ENCODE results near the gene CEP57L1. TPM values are rescaled to one million over a fixed set of nuclear protein-coding genes. Genes with fewer than 3 reads are reported as not detected.
A peak's percentile ranks its signal among the peaks of the same experiment; 100 is the strongest.

The CEP57L1 gene
- polyA plus RNA-seq, 1 donor from 2014 or later: 19.7 TPM

DNA sequence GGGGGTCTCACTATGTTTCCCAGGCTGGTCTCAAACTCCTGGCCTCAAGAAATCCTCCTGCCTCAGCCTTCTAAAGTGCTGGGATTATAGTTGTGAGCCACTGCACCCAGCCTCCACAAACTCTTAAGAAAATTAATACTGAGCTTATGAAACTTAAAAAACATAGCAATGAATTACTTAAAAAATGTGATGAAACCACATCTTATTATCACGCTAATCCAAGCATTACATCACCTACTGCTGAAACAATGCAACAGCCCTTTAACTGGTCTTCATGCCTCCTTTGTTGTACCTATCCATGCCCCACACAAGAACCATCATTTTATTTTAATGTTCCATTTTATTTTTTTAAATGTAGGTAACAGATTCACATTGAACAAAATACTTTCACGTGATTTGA is 25.6 kb upstream of the CEP57L1 start:
- Histone ChIP-seq H3K36me3 (ENCODE audit: insufficient read depth, low read length) (no peaks in the 10 kb centered on the region), H2AFZ (ENCODE audit: low read depth, low read length) (no peak overlapping the region), H3K27ac (ENCODE audit: low read length) (no peak overlapping the region), H3F3A (ENCODE audit: insufficient read depth, low read length, poor library complexity, severe bottlenecking) (no peaks in the 10 kb centered on the region), H3K4me2 (ENCODE audit: low read length) (no peak overlapping the region), H3K9me3 (ENCODE audit: low read length) (no peaks in the 10 kb centered on the region), H3K4me3 (ENCODE audit: low read length) (no peak overlapping the region), H4K20me1 (ENCODE audit: insufficient read depth) (no peaks in the 10 kb centered on the region), H3K27me3 (ENCODE audit: insufficient read depth, low read depth, low read length) (no peaks in the 10 kb centered on the region), H3K79me2 (replicated peaks; ENCODE audit: insufficient read depth, low read length) (peaks cover 7% of the 10 kb centered on the region), H3K9me2 (ENCODE audit: insufficient read depth, low read length) (no peaks in the 10 kb centered on the region), H3K9ac (ENCODE audit: low read length) (no peak overlapping the region)
- TF ChIP-seq, protein P1, sequence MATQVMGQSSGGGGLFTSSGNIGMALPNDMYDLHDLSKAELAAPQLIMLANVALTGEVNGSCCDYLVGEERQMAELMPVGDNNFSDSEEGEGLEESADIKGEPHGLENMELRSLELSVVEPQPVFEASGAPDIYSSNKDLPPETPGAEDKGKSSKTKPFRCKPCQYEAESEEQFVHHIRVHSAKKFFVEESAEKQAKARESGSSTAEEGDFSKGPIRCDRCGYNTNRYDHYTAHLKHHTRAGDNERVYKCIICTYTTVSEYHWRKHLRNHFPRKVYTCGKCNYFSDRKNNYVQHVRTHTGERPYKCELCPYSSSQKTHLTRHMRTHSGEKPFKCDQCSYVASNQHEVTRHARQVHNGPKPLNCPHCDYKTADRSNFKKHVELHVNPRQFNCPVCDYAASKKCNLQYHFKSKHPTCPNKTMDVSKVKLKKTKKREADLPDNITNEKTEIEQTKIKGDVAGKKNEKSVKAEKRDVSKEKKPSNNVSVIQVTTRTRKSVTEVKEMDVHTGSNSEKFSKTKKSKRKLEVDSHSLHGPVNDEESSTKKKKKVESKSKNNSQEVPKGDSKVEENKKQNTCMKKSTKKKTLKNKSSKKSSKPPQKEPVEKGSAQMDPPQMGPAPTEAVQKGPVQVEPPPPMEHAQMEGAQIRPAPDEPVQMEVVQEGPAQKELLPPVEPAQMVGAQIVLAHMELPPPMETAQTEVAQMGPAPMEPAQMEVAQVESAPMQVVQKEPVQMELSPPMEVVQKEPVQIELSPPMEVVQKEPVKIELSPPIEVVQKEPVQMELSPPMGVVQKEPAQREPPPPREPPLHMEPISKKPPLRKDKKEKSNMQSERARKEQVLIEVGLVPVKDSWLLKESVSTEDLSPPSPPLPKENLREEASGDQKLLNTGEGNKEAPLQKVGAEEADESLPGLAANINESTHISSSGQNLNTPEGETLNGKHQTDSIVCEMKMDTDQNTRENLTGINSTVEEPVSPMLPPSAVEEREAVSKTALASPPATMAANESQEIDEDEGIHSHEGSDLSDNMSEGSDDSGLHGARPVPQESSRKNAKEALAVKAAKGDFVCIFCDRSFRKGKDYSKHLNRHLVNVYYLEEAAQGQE (IDR thresholded peaks at IDR 0.05; ENCODE audit: borderline replicate concordance): no peak
- no peak for TF ChIP-seq SMC3 (conservative IDR thresholded peaks at IDR 0.05; ENCODE audit: poor library complexity)
- no peak for TF ChIP-seq EZH2 (IDR thresholded peaks at IDR 0.05; ENCODE audit: borderline replicate concordance, insufficient read depth, low read length, poor library complexity, severe bottlenecking)
- TF ChIP-seq RAD21 (conservative IDR thresholded peaks at IDR 0.05): no peak
- no peak for TF ChIP-seq POLR2AphosphoS5 (IDR thresholded peaks at IDR 0.05)
- no peak for TF ChIP-seq MXI1 (conservative IDR thresholded peaks at IDR 0.05; ENCODE audit: poor library complexity, severe bottlenecking)
- no peak for TF ChIP-seq TAF1 (IDR thresholded peaks at IDR 0.05; ENCODE audit: low read depth)

DNA sequence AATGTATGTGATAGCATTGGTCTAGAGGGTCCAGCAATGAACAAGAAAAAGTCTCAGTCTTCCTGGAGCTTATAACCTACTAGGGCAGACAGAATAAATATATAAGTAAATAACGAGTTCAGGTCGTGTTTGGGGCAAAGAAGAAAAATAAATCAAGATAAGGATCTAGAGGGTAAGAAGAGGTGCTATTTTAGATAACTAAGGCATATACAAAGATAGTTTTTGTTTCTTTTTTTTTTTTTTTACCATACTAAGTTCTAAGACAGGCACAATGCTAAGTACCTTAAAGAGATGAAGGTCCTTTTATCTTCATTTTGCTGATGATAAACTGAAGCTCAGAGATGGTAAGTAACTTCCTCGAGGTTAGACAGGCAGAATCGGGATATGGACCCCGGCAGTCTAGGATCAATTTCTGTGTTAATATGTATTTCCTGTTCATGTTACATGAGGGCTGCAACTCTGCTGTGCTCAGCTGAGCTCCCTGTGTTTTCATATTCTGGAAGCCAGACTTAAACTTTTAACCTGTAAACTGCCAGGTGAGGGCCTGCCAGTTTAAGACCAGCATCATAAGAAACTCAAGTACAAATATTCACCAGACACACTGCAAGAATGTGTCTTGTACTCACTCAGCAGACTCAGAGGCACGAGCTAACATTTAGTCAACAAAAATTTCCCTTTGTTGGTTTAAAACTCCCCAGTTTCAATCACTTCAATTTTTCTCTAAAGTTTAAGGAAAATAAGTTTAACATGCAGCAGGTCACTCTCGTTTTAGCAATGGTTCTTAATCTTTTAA is 24.0 kb upstream of the CEP57L1 start:
- no peaks in the 10 kb centered on the region for H3F3A ChIP-seq (ENCODE audit: insufficient read depth, low read length, poor library complexity, severe bottlenecking)
- H3K36me3 ChIP-seq (ENCODE audit: insufficient read depth, low read length): no peaks in the 10 kb centered on the region
- H3K4me2 ChIP-seq (ENCODE audit: low read length): no peak overlapping the region
- no peaks in the 10 kb centered on the region for H3K27me3 ChIP-seq (ENCODE audit: insufficient read depth, low read depth, low read length)
- no peak overlapping the region for H2AFZ ChIP-seq (ENCODE audit: low read depth, low read length)
- H3K27ac ChIP-seq (ENCODE audit: low read length): no peak overlapping the region
- peaks cover 7% of the 10 kb centered on the region for H3K79me2 ChIP-seq (replicated peaks; ENCODE audit: insufficient read depth, low read length)
- TF ChIP-seq TAF1 (IDR thresholded peaks at IDR 0.05; ENCODE audit: low read depth): no peak
- TF ChIP-seq RAD21 (conservative IDR thresholded peaks at IDR 0.05): no peak
- no peak for TF ChIP-seq EP300 (conservative IDR thresholded peaks at IDR 0.05; ENCODE audit: poor library complexity, severe bottlenecking)
- H3K9me3 ChIP-seq (ENCODE audit: low read length): no peaks in the 10 kb centered on the region
- no peak overlapping the region for H3K9ac ChIP-seq (ENCODE audit: low read length)
- no peak overlapping the region for H3K4me3 ChIP-seq (ENCODE audit: low read length)
- H3K9me2 ChIP-seq (ENCODE audit: insufficient read depth, low read length): no peaks in the 10 kb centered on the region
- H4K20me1 ChIP-seq (ENCODE audit: insufficient read depth): no peaks in the 10 kb centered on the region

DNA sequence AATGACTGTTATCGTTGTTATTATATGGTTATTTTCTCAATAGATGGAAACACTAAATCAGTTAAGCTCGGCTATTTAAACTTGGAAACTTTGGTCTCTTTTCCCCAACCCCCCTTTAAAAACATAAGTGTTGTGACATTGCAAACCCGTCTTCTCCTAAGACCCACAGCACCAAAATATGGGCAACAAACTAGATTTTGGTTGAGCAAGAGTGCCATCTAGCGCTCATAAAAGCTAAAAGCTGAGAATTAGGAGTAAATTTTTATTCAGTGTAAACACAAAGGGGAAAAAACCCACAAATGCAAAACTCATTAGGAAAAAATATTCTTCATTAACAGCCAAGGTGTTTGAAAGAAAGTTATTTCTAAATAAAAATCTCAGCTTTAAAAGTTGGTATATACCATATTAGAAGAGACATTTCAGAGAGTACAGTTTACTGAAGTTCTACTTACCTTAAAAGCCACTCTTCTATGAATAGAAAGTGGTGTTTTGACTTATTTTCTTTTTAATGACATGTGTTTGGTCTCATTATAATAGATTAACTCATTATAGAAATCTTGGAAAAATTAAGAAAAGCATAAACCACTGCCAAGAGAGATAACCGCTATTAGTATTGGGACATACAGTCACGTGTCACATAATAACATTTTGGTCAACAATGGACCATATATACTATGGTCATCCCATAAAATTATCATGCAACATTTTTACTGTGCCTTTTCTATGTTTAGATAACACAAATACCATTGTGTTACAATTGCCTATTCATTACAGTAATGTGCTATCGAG is 21.8 kb upstream of the CEP57L1 start:
- no peaks in the 10 kb centered on the region for H3K27me3 ChIP-seq (ENCODE audit: insufficient read depth, low read depth, low read length)
- no peak overlapping the region for H3K4me3 ChIP-seq (ENCODE audit: low read length)
- TF ChIP-seq RAD21 (conservative IDR thresholded peaks at IDR 0.05) (peak; percentile 82), EP300 (conservative IDR thresholded peaks at IDR 0.05; ENCODE audit: poor library complexity, severe bottlenecking) (no peak), SMC3 (conservative IDR thresholded peaks at IDR 0.05; ENCODE audit: poor library complexity) (peak; percentile 76), EZH2 (IDR thresholded peaks at IDR 0.05; ENCODE audit: borderline replicate concordance, insufficient read depth, low read length, poor library complexity, severe bottlenecking) (no peak), TAF1 (IDR thresholded peaks at IDR 0.05; ENCODE audit: low read depth) (no peak), POLR2AphosphoS5 (IDR thresholded peaks at IDR 0.05) (no peak), MXI1 (conservative IDR thresholded peaks at IDR 0.05; ENCODE audit: poor library complexity, severe bottlenecking) (no peak)
- TF ChIP-seq, protein P1 (IDR thresholded peaks at IDR 0.05; ENCODE audit: borderline replicate concordance): no peak
- TF ChIP-seq, protein P2, sequence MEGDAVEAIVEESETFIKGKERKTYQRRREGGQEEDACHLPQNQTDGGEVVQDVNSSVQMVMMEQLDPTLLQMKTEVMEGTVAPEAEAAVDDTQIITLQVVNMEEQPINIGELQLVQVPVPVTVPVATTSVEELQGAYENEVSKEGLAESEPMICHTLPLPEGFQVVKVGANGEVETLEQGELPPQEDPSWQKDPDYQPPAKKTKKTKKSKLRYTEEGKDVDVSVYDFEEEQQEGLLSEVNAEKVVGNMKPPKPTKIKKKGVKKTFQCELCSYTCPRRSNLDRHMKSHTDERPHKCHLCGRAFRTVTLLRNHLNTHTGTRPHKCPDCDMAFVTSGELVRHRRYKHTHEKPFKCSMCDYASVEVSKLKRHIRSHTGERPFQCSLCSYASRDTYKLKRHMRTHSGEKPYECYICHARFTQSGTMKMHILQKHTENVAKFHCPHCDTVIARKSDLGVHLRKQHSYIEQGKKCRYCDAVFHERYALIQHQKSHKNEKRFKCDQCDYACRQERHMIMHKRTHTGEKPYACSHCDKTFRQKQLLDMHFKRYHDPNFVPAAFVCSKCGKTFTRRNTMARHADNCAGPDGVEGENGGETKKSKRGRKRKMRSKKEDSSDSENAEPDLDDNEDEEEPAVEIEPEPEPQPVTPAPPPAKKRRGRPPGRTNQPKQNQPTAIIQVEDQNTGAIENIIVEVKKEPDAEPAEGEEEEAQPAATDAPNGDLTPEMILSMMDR (IDR thresholded peaks at IDR 0.05; ENCODE audit: poor library complexity, severe bottlenecking): peak; percentile 84
- no peak overlapping the region for H2AFZ ChIP-seq (ENCODE audit: low read depth, low read length)
- H3K27ac ChIP-seq (ENCODE audit: low read length): no peak overlapping the region
- H3K9me3 ChIP-seq (ENCODE audit: low read length): no peaks in the 10 kb centered on the region
- H3K4me2 ChIP-seq (ENCODE audit: low read length): no peak overlapping the region
- no peaks in the 10 kb centered on the region for H3K36me3 ChIP-seq (ENCODE audit: insufficient read depth, low read length)
- no peaks in the 10 kb centered on the region for H3K9me2 ChIP-seq (ENCODE audit: insufficient read depth, low read length)
- H3F3A ChIP-seq (ENCODE audit: insufficient read depth, low read length, poor library complexity, severe bottlenecking): no peaks in the 10 kb centered on the region
- peaks cover 6% of the 10 kb centered on the region for H3K79me2 ChIP-seq (replicated peaks; ENCODE audit: insufficient read depth, low read length)
- no peak overlapping the region for H3K9ac ChIP-seq (ENCODE audit: low read length)
- H4K20me1 ChIP-seq (ENCODE audit: insufficient read depth): no peaks in the 10 kb centered on the region
